Measurements from ENCODE around the gene SLC37A2. TPM values are rescaled to one million over a fixed set of nuclear protein-coding genes. Genes with fewer than 3 reads are reported as not detected.

Gene SLC37A2
- total RNA-seq, 2 donors from 2014 or later = 2.0 to 4.2 TPM

GRCh38 chr11:125100136-125100535 lies 37.0 kb downstream of the SLC37A2 start:
- TF ChIP-seq, protein P1, sequence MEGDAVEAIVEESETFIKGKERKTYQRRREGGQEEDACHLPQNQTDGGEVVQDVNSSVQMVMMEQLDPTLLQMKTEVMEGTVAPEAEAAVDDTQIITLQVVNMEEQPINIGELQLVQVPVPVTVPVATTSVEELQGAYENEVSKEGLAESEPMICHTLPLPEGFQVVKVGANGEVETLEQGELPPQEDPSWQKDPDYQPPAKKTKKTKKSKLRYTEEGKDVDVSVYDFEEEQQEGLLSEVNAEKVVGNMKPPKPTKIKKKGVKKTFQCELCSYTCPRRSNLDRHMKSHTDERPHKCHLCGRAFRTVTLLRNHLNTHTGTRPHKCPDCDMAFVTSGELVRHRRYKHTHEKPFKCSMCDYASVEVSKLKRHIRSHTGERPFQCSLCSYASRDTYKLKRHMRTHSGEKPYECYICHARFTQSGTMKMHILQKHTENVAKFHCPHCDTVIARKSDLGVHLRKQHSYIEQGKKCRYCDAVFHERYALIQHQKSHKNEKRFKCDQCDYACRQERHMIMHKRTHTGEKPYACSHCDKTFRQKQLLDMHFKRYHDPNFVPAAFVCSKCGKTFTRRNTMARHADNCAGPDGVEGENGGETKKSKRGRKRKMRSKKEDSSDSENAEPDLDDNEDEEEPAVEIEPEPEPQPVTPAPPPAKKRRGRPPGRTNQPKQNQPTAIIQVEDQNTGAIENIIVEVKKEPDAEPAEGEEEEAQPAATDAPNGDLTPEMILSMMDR (IDR thresholded peaks at IDR 0.05) = no peak
- Histone ChIP-seq H3K27ac (no peak overlapping the region), H3K27me3 (no peaks in the 10 kb centered on the region), H3K4me1 (no peaks in the 10 kb centered on the region), H3K9me3 (no peaks in the 10 kb centered on the region), H3K36me3 (peaks cover 10% of the 10 kb centered on the region), H3K4me3 (no peak overlapping the region)
- DNase-seq (ENCODE audit: low spot score) = no peak

DNA sequence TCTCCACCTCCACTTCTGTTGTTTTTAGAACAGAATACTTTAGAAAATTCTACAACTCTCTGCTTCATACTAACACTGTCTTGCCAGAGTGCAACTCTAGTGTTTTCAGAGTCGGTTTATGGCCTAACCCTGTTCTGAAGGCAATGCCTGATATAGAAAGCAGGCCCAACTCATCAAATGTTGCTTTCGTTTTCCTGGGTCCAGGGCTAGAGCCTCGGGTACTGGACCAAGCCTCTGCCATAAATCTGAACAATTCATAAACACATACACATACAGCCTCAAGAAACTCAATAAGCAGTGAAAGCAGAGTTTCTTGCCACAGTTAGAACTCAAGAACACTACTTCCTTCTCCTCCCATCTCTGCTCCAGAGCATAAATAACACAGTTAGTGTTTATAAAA lies 38.5 kb downstream of the SLC37A2 start:
- TF ChIP-seq, protein P1 (IDR thresholded peaks at IDR 0.05) = no peak
- H3K27me3 ChIP-seq = no peaks in the 10 kb centered on the region
- peaks cover 10% of the 10 kb centered on the region for H3K36me3 ChIP-seq
- DNase-seq (ENCODE audit: low spot score) = no peak
- no peak overlapping the region for H3K27ac ChIP-seq
- H3K4me1 ChIP-seq = no peaks in the 10 kb centered on the region
- no peaks in the 10 kb centered on the region for H3K9me3 ChIP-seq
- H3K4me3 ChIP-seq = no peak overlapping the region

DNA sequence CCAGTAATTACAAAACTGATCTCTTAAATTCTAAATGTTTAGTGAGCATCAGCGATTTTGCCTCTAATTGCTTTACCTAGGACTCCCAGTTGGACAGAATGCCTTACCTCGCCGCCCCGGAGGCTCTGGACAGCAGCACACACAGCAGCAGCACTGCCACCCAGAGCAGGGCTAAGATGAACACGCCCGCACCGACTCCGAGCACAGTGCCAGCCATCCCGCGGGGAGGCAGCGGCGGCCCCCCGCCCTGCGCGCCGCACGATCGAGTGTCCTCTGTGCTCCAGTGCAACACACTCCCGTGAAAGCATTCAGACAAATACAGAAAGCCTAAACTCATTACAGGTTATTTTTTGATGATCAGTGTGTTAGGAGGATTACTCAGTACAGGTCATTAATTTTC lies 38.9 kb downstream of the SLC37A2 start:
- TF ChIP-seq, protein P1 (IDR thresholded peaks at IDR 0.05) = no peak
- Histone ChIP-seq H3K36me3 (peaks cover 10% of the 10 kb centered on the region), H3K27ac (no peak overlapping the region), H3K9me3 (no peaks in the 10 kb centered on the region), H3K4me3 (no peak overlapping the region), H3K27me3 (no peaks in the 10 kb centered on the region), H3K4me1 (no peaks in the 10 kb centered on the region)
- DNase-seq (ENCODE audit: low spot score) = no peak

GRCh38 chr11:125102510-125102909 lies 39.4 kb downstream of the SLC37A2 start:
- no peaks in the 10 kb centered on the region for H3K4me1 ChIP-seq
- DNase-seq (ENCODE audit: low spot score) = no peak
- no peak overlapping the region for H3K4me3 ChIP-seq
- H3K36me3 ChIP-seq = peaks cover 10% of the 10 kb centered on the region
- TF ChIP-seq, protein P1 (IDR thresholded peaks at IDR 0.05) = no peak
- no peak overlapping the region for H3K27ac ChIP-seq
- no peaks in the 10 kb centered on the region for H3K27me3 ChIP-seq
- H3K9me3 ChIP-seq = no peaks in the 10 kb centered on the region

DNA sequence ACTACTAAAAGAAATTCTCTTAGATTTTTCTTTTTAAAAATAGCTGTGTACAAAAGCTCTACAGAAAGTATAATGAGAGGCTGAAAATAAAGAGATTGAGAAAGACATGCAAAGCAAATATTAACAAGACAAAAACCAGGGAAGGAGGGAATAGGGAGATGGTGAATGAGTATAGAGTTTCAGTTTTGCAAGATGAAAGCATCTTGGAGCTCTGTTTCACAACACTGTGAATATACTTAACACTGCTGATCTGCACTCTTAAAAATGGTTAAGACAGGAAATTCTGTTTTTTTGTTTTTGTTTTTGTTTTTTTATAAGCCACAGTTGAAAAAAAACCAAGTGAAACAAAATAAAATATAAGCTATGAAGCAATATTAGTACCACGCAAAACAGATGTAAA lies 42.8 kb downstream of the SLC37A2 start:
- TF ChIP-seq, protein P1 (IDR thresholded peaks at IDR 0.05) = no peak
- H3K4me1 ChIP-seq = peaks cover 0 to 6% of the 10 kb centered on the region in 2 donors
- no peaks in the 10 kb centered on the region for H3K27me3 ChIP-seq
- no peaks in the 10 kb centered on the region for H3K9me3 ChIP-seq
- H3K27ac ChIP-seq = no peak overlapping the region
- no peak overlapping the region for H3K4me3 ChIP-seq
- DNase-seq (ENCODE audit: low spot score) = no peak
- peaks cover under 1% of the 10 kb centered on the region for H3K36me3 ChIP-seq

DNA sequence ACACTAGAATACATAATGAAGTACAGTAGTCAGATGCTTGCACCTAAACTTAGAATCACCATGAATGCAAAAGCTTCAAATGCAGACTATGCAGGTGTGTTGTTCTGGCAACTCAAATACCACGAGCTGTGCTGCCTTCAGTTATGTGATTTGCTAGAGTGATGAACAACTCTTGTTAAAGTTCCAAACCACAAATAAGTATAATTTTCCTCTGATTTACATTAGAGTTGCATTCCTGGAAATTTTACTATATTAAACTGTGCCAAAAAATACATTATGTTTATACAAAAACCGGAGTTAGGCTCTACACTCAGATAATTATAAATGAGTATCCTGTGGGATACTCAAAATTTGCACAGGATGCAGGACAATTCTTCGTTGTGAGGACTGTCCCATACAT lies 45.4 kb downstream of the SLC37A2 start:
- Histone ChIP-seq H3K4me3 (no peak overlapping the region), H3K27me3 (no peaks in the 10 kb centered on the region), H3K27ac (no peak overlapping the region), H3K36me3 (no peaks in the 10 kb centered on the region), H3K4me1 (peaks cover 0 to 12% of the 10 kb centered on the region in 2 donors), H3K9me3 (no peaks in the 10 kb centered on the region)
- TF ChIP-seq, protein P1 (IDR thresholded peaks at IDR 0.05) = no peak
- DNase-seq (ENCODE audit: low spot score) = no peak

All from right atrium auricular region (tissue), 2 donors.